ENCODE measurements around the gene VMAC. TPM values are rescaled to one million over a fixed set of nuclear protein-coding genes. Genes with fewer than 3 reads are reported as not detected.
"Not testable (repeated sequence)": the region's sequence is repeated elsewhere in the genome, so short reads cannot be mapped to it uniquely, and the experiment has no call there.

VMAC gene
- total and polyA plus RNA-seq, 5 donors from 2014 or later = 4.9 to 25.0 (median 8.1) TPM

- no peaks in the 10 kb centered on the region for H3K27me3 ChIP-seq (ENCODE audit: control insufficient read depth, insufficient read depth, low read length)
- H3K4me1 Mint-ChIP-seq = no peaks in the 10 kb centered on the region
- ATAC-seq (ENCODE audit: low read depth in 2 of 2) = no peak
Observed at GRCh38 chr19:5880196-5880595, 24.5 kb upstream of the VMAC start.

DNA sequence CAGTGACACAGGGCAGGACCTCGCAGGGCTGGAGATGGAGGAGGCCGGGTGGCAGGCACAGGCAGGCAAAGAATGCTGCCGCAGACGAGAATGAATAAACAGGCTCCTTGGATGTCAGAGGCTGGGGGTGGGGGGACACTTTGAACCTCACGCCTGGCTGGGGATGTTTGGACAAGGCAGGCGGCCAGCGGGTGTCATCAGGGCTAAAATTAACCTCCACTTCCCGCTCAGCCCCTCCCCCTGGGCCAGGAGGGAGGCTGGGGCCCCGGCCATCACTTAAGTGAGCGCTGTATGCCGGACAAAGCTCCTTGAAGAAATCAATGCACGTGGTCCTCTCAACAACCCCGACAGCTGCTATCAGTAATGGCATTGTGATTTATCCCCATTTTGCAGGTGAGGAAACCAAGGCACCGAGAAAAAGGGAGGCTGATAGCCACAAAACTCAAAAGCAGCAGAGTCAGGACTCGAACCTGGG lies 24.0 kb upstream of the VMAC start:
- Histone ChIP-seq H3K27me3 (ENCODE audit: control insufficient read depth, insufficient read depth, low read length) (no peaks in the 10 kb centered on the region), H3K4me1 (ENCODE audit: control insufficient read depth, insufficient read depth, low read length, poor library complexity, severe bottlenecking) (no peaks in the 10 kb centered on the region), H3K9me3 (ENCODE audit: control insufficient read depth in 2 of 2, low read length in 2 of 2) (no peaks in the 10 kb centered on the region), H3K36me3 (ENCODE audit: control insufficient read depth, insufficient read depth, low read length) (no peaks in the 10 kb centered on the region), H3K27ac (ENCODE audit: insufficient read depth, low read length, poor library complexity, severe bottlenecking) (no peak overlapping the region), H3K4me3 (ENCODE audit: low read depth, low read length) (no peak overlapping the region)
- no peak overlapping the region for H3K4me3 Mint-ChIP-seq
- ATAC-seq (ENCODE audit: low read depth in 2 of 2) = no peak
- no peaks in the 10 kb centered on the region for H3K4me1 Mint-ChIP-seq
- peaks cover 10% of the 10 kb centered on the region for H3K27me3 Mint-ChIP-seq
- no peaks in the 10 kb centered on the region for H3K9me3 Mint-ChIP-seq
- H3K27ac Mint-ChIP-seq = no peak overlapping the region
- no peak for DNase-seq
- no peaks in the 10 kb centered on the region for H3K36me3 Mint-ChIP-seq

More at GRCh38 chr19:5880196-5880595, 24.5 kb upstream of the VMAC start:
- no peak for DNase-seq
- H3K4me1 ChIP-seq (ENCODE audit: control insufficient read depth, insufficient read depth, low read length, poor library complexity, severe bottlenecking) = no peaks in the 10 kb centered on the region
- H3K36me3 ChIP-seq (ENCODE audit: control insufficient read depth, insufficient read depth, low read length) = no peaks in the 10 kb centered on the region
- no peak overlapping the region for H3K27ac Mint-ChIP-seq
- H3K36me3 Mint-ChIP-seq = no peaks in the 10 kb centered on the region
- H3K4me3 Mint-ChIP-seq = no peak overlapping the region
- H3K9me3 Mint-ChIP-seq = no peaks in the 10 kb centered on the region
- H3K27ac ChIP-seq (ENCODE audit: insufficient read depth, low read length, poor library complexity, severe bottlenecking) = no peak overlapping the region
- H3K27me3 Mint-ChIP-seq = peaks cover 10% of the 10 kb centered on the region
- H3K9me3 ChIP-seq (ENCODE audit: control insufficient read depth in 2 of 2, low read length in 2 of 2) = no peaks in the 10 kb centered on the region
- H3K4me3 ChIP-seq (ENCODE audit: low read depth, low read length) = no peak overlapping the region

DNA sequence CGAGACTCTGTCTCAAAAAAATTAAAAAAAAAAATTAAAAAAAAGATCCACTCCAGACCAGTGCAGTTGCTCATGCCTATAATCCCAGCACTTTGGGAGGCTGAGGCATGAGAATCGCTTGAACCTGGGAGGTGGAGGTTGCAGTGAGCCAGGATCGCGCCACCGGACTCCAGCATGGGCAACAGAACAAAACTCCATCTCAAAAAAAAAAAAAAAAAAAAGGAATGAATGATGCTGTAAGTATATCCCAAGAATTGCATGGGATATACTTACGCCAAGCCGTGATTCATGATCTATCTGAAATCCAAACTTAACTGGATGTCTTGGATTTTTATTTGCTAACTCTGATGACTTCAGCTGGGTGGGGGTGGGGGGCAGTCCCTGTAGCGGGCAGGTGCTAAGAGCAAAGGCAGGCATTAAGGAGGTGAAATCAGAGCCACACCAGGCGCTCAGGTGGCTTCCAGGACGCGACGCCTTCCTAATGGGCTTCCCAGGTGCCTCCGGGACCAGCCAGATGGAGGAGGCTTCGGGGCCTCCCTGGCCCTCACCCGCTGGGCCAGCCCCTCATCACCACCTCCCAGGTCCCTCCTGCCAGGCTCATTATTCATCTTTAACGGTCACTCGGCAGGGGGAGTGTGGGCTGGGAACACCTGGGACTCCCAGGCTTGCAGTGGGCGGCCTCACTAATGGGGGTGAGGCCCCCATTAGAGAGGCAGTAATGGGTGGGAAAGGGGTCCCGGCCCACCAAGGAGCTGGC lies 23.0 kb upstream of the VMAC start:
- H3K36me3 ChIP-seq (ENCODE audit: control insufficient read depth, insufficient read depth, low read length) = no peaks in the 10 kb centered on the region
- DNase-seq = no peak
- H3K9me3 Mint-ChIP-seq = no peaks in the 10 kb centered on the region
- ATAC-seq (ENCODE audit: low read depth in 2 of 2) = no peak
- H3K4me1 ChIP-seq (ENCODE audit: control insufficient read depth, insufficient read depth, low read length, poor library complexity, severe bottlenecking) = no peaks in the 10 kb centered on the region
- no peak overlapping the region for H3K4me3 ChIP-seq (ENCODE audit: low read depth, low read length)
- H3K36me3 Mint-ChIP-seq = no peaks in the 10 kb centered on the region
- H3K4me3 Mint-ChIP-seq = no peak overlapping the region
- no peaks in the 10 kb centered on the region for H3K9me3 ChIP-seq (ENCODE audit: control insufficient read depth in 2 of 2, low read length in 2 of 2)
- H3K27ac ChIP-seq (ENCODE audit: insufficient read depth, low read length, poor library complexity, severe bottlenecking) = no peak overlapping the region
- H3K27me3 ChIP-seq (ENCODE audit: control insufficient read depth, insufficient read depth, low read length) = no peaks in the 10 kb centered on the region
- H3K4me1 Mint-ChIP-seq = no peaks in the 10 kb centered on the region
- H3K27me3 Mint-ChIP-seq = peaks cover 10% of the 10 kb centered on the region
- no peak overlapping the region for H3K27ac Mint-ChIP-seq

- Mint-ChIP-seq H3K4me1 (no peaks in the 10 kb centered on the region), H3K4me3 (no peak overlapping the region), H3K27ac (no peak overlapping the region), H3K36me3 (no peaks in the 10 kb centered on the region), H3K27me3 (peaks cover 10% of the 10 kb centered on the region), H3K9me3 (no peaks in the 10 kb centered on the region)
- H3K27me3 ChIP-seq (ENCODE audit: control insufficient read depth, insufficient read depth, low read length) = no peaks in the 10 kb centered on the region
- no peak overlapping the region for H3K4me3 ChIP-seq (ENCODE audit: low read depth, low read length)
- H3K36me3 ChIP-seq (ENCODE audit: control insufficient read depth, insufficient read depth, low read length) = no peaks in the 10 kb centered on the region
- H3K4me1 ChIP-seq (ENCODE audit: control insufficient read depth, insufficient read depth, low read length, poor library complexity, severe bottlenecking) = no peaks in the 10 kb centered on the region
- DNase-seq (no peak), ATAC-seq (ENCODE audit: low read depth in 2 of 2) (no peak)
- no peak overlapping the region for H3K27ac ChIP-seq (ENCODE audit: insufficient read depth, low read length, poor library complexity, severe bottlenecking)
- no peaks in the 10 kb centered on the region for H3K9me3 ChIP-seq (ENCODE audit: control insufficient read depth in 2 of 2, low read length in 2 of 2)
Observed at GRCh38 chr19:5882421-5882968, 22.2 kb upstream of the VMAC start.

DNA sequence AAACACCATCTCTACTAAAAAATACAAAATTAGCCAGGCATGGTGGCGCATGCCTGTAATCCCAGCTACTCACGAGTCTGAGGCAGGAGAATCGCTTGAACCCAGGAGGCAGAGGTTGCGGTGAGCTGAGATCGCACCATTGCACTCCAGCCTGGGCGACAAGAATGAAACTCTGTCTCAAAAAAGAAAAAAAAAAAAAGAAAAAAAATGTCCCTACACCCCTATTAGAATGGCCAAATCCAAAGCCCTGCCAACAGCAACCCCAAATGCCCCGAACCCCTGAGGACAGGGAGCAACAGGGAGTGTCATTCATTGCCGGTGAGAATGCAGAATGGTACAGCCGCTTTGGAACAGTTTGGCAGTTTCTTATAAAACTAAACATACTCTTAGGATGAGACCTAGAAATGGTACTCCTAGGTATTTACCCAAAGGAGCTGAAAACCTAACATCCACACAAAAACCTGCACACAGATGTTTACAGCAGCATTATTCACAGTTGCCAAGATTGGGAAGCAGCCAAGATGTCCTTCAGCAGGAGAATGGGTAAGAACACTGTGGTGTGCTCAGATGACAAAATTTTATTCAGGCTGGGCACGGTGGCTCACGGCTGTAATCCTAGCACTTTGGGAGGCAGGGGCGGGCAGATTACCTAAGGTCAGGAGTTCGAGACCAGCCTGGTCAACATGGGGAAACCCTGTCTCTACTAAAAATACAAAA lies 21.4 kb upstream of the VMAC start:
- H3K9me3 ChIP-seq (ENCODE audit: control insufficient read depth in 2 of 2, low read length in 2 of 2); H3K27ac ChIP-seq (ENCODE audit: insufficient read depth, low read length, poor library complexity, severe bottlenecking); H3K36me3 Mint-ChIP-seq; H3K4me3 Mint-ChIP-seq; H3K4me3 ChIP-seq (ENCODE audit: low read depth, low read length); DNase-seq; H3K36me3 ChIP-seq (ENCODE audit: control insufficient read depth, insufficient read depth, low read length); H3K4me1 Mint-ChIP-seq; H3K27me3 ChIP-seq (ENCODE audit: control insufficient read depth, insufficient read depth, low read length); H3K4me1 ChIP-seq (ENCODE audit: control insufficient read depth, insufficient read depth, low read length, poor library complexity, severe bottlenecking); H3K9me3 Mint-ChIP-seq; H3K27ac Mint-ChIP-seq; ATAC-seq (ENCODE audit: low read depth in 2 of 2): not testable (repeated sequence)
- H3K27me3 Mint-ChIP-seq = peaks cover 17% of the 10 kb centered on the region

DNA sequence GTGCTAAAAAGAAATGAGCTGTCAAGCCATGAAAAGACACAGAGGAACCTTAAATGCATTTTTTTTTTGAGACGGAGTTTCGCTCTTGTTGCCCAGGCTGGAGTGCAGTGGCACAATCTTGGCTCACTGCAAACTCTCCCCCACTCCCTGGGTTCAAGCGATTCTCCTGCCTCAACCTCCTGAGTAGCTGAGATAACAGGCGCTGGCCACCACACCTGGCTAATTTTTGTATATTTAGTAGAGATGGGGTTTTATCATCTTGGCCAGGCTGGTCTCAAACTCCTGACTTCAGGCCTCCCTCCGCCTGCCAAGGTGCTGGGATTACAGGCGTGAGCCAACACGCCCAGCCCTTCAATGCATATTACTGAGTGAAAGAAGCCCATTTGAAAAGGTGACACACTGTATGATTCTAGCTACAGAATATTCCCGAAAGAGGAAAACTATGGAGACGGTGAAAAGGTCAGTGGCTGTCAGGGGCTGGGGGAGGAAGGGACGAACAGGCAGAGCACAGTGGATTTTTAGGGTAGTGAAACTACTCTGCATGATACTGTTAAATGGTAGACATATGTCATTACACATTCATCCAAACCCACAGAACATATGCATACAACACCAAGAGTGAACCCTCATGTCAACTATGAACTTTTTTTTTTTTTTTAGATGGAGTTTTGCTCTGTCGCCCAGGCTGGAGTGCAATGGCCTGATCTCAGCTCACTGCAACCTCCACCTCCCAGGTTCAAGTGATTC lies 20.4 kb upstream of the VMAC start:
- not testable (repeated sequence) for H3K4me1 ChIP-seq (ENCODE audit: control insufficient read depth, insufficient read depth, low read length, poor library complexity, severe bottlenecking); H3K4me1 Mint-ChIP-seq; H3K4me3 Mint-ChIP-seq; H3K9me3 Mint-ChIP-seq; H3K9me3 ChIP-seq (ENCODE audit: control insufficient read depth in 2 of 2, low read length in 2 of 2); H3K36me3 Mint-ChIP-seq; H3K36me3 ChIP-seq (ENCODE audit: control insufficient read depth, insufficient read depth, low read length); H3K4me3 ChIP-seq (ENCODE audit: low read depth, low read length); H3K27me3 ChIP-seq (ENCODE audit: control insufficient read depth, insufficient read depth, low read length); H3K27ac ChIP-seq (ENCODE audit: insufficient read depth, low read length, poor library complexity, severe bottlenecking); H3K27ac Mint-ChIP-seq; ATAC-seq (ENCODE audit: low read depth in 2 of 2); DNase-seq
- H3K27me3 Mint-ChIP-seq = peaks cover 15% of the 10 kb centered on the region

DNA sequence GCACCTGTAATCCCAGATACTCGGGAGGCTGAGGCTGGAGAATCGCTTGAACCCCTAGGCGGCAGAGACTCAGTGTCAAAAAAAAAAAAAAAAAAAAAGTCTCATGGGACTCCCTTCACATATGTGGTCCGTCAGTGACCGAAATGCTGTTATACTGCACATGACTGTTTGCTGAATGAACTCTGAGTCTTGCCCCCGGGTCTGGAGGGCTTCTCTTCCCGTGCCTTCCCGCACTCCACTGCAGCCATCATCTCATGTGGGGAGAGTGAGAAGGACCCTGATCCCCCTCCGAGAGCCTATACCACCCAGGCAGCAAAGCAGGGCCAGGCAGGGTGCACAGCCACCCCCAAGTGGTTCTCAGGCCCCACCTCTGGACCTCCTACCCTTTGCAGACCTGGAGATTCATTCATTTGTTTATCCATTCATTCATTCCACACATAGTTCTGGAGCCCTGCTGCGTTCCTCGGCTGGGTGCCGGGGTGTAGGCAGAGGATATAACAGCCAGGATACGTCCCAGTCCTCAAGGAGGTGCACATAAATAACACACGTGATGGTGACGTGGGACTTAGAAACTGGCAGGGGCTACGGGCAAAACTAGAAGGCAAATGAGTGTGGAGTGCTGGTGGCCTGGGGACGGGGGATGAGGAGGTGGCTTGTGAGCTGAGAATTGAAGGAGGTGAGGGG lies 15.2 kb upstream of the VMAC start:
- ATAC-seq (ENCODE audit: low read depth in 2 of 2) (no peak), DNase-seq (no peak)
- Mint-ChIP-seq H3K4me1 (peaks cover 0 to 4% (median 0%) of the 10 kb centered on the region in 4 donors), H3K9me3 (no peaks in the 10 kb centered on the region), H3K27me3 (peaks cover 8% of the 10 kb centered on the region), H3K27ac (peak overlapping the region in 1 of 3 donors; percentile 46), H3K4me3 (peak overlapping the region in 1 of 4 donors; percentile 31), H3K36me3 (no peaks in the 10 kb centered on the region)
- Histone ChIP-seq H3K27me3 (ENCODE audit: control insufficient read depth, insufficient read depth, low read length) (no peaks in the 10 kb centered on the region), H3K4me3 (ENCODE audit: low read depth, low read length) (no peak overlapping the region), H3K36me3 (ENCODE audit: control insufficient read depth, insufficient read depth, low read length) (no peaks in the 10 kb centered on the region), H3K27ac (ENCODE audit: insufficient read depth, low read length, poor library complexity, severe bottlenecking) (no peak overlapping the region), H3K9me3 (ENCODE audit: control insufficient read depth in 2 of 2, low read length in 2 of 2) (no peaks in the 10 kb centered on the region), H3K4me1 (ENCODE audit: control insufficient read depth, insufficient read depth, low read length, poor library complexity, severe bottlenecking) (peaks cover 5% of the 10 kb centered on the region)
